Measurements from ENCODE around the gene CCR2.

CCR2 gene

DNA sequence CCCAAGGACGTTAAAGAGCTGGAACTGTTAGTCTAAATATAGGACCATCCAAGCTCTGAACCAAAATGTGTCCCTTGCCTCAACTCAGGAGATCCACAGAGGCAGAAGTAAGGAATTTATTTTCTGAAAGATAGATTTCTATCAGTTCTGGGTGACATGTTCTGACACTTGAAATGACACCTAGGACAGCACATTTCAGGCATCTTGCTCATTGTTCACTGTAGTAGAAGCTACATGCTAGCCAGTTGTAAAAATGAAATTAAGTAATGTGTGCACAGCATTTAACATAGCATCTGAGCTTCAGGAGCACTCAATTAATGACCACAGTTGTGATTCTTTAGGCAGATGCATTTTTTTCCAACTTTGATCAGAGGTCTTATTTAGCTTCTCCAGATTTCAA lies 567 bp downstream of the CCR2 start:
- no peak overlapping the region for H3K27ac ChIP-seq
- TF ChIP-seq ZFX (IDR thresholded peaks at IDR 0.05; ENCODE audit: borderline replicate concordance) = no peak
- TF ChIP-seq, protein P1, sequence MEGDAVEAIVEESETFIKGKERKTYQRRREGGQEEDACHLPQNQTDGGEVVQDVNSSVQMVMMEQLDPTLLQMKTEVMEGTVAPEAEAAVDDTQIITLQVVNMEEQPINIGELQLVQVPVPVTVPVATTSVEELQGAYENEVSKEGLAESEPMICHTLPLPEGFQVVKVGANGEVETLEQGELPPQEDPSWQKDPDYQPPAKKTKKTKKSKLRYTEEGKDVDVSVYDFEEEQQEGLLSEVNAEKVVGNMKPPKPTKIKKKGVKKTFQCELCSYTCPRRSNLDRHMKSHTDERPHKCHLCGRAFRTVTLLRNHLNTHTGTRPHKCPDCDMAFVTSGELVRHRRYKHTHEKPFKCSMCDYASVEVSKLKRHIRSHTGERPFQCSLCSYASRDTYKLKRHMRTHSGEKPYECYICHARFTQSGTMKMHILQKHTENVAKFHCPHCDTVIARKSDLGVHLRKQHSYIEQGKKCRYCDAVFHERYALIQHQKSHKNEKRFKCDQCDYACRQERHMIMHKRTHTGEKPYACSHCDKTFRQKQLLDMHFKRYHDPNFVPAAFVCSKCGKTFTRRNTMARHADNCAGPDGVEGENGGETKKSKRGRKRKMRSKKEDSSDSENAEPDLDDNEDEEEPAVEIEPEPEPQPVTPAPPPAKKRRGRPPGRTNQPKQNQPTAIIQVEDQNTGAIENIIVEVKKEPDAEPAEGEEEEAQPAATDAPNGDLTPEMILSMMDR (IDR thresholded peaks at IDR 0.05) = no peak

DNA sequence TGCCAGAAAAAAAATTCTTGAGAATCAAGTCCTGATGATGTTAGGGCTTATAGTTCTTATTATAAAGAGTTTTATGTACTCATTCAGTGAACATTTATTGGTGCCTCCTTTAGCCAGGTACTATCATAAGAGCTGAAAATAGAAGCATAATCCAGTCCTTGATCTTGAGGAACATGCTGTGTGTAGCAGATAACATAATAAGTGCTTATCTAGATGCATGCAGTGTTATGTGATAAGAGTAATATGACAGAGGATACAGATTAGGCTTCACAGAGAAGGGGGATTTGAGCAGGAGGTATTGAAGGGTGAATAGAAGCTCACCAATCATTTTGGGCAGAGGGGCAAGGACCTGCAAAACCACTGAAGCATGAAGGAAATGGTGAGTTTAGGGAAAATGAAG lies 1.1 kb downstream of the CCR2 start:
- no peak overlapping the region for H3K27ac ChIP-seq
- no peak for TF ChIP-seq ZFX (IDR thresholded peaks at IDR 0.05; ENCODE audit: borderline replicate concordance)
- TF ChIP-seq, protein P1 (IDR thresholded peaks at IDR 0.05) = no peak

DNA sequence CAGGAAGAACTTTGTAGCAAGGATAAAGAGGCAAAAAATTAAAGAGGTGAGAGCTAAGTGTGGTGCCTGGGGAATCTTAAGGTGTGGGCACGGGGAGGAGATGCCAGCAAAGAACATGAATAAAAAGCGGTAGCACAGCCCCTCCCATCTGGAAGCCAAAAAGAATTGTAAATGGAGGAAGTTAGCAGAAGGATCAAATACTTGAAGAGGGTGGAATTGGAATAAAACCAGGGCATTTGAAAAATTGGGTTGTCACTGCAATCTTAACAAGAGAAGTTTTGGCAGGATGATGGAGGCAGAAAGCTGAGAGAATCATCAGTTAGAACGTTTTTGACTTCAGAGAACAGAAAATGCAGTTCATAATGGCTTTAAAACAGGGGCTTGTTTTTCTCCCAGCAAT lies 2.4 kb downstream of the CCR2 start:
- H3K27ac ChIP-seq = no peak overlapping the region
- TF ChIP-seq, protein P1 (IDR thresholded peaks at IDR 0.05) = no peak

DNA sequence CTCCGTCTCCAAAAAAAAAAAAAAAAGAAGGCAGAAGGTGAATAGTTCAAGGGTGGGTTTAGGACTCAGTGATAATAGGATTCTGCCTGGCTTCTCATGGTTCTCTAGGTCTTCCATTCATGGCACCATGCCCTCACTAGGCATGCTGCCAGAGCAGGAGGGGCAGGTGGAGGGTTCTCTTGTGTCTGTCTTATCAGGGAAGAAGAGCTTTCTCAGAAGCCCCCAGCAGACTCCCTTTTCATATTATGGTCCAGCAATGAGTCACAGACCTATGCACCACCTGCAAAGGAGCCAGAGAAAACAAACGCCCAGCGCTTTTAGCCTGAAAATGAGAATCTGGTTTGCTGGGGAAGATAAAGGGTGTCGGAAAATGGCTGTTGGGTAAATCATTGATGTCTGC lies 3.0 kb downstream of the CCR2 start:
- no peak for TF ChIP-seq ZFX (IDR thresholded peaks at IDR 0.05; ENCODE audit: borderline replicate concordance)
- TF ChIP-seq, protein P1 (IDR thresholded peaks at IDR 0.05) = no peak
- H3K27ac ChIP-seq = no peak overlapping the region

DNA sequence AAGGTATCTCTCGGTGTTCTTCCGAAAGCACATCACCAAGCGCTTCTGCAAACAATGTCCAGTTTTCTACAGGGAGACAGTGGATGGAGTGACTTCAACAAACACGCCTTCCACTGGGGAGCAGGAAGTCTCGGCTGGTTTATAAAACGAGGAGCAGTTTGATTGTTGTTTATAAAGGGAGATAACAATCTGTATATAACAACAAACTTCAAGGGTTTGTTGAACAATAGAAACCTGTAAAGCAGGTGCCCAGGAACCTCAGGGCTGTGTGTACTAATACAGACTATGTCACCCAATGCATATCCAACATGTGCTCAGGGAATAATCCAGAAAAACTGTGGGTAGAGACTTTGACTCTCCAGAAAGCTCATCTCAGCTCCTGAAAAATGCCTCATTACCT lies 4.6 kb downstream of the CCR2 start:
- no peak overlapping the region for H3K27ac ChIP-seq
- TF ChIP-seq, protein P1 (IDR thresholded peaks at IDR 0.05) = no peak
- TF ChIP-seq ZFX (IDR thresholded peaks at IDR 0.05; ENCODE audit: borderline replicate concordance) = no peak

DNA sequence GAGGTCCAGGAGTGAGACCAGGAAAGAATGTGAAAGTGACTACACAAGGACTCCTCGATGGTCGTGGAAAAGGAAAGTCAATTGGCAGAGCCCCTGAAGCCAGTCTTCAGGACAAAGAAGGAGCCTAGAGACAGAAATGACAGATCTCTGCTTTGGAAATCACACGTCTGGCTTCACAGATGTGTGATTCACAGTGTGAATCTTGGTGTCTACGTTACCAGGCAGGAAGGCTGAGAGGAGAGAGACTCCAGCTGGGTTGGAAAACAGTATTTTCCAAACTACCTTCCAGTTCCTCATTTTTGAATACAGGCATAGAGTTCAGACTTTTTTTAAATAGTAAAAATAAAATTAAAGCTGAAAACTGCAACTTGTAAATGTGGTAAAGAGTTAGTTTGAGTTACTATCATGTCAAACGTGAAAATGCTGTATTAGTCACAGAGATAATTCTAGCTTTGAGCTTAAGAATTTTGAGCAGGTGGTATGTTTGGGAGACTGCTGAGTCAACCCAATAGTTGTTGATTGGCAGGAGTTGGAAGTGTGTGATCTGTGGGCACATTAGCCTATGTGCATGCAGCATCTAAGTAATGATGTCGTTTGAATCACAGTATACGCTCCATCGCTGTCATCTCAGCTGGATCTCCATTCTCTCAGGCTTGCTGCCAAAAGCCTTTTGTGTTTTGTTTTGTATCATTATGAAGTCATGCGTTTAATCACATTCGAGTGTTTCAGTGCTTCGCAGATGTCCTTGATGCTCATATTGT lies 6.0 kb downstream of the CCR2 start:
- TF ChIP-seq, protein P1 (IDR thresholded peaks at IDR 0.05) = no peak
- no peak for TF ChIP-seq ZFX (IDR thresholded peaks at IDR 0.05; ENCODE audit: borderline replicate concordance)
- H3K27ac ChIP-seq = no peak overlapping the region

DNA sequence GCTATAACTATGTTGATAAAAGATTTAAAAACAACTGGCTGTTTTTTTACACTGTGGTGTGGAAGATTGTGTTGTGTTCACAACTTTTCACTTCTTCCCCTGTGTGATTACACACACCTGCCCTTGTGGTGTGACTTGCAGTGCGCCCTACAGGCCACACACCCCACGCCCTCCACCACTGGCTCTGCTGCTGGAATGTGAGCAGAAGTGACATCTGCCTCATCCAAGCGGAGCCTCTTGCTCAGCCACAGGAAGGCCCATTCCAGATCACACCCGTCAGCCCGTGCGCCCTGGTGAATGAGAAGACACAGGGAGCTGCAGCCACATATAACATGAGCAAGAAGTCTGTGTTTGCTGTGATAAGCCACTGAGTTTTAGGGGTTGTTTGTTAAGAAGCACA lies 7.0 kb downstream of the CCR2 start:
- H3K27ac ChIP-seq = no peak overlapping the region
- TF ChIP-seq, protein P1 (IDR thresholded peaks at IDR 0.05) = no peak
- TF ChIP-seq ZFX (IDR thresholded peaks at IDR 0.05; ENCODE audit: borderline replicate concordance) = no peak
